Mononuclear cell (primary cell): Measurements from ENCODE around the gene DIAPH3. TPM values are rescaled to one million over a fixed set of nuclear protein-coding genes. Genes with fewer than 3 reads are reported as not detected.

Source experiments
- H3K27me3 ChIP-seq: 2 replicates; pipeline ENCODE4 v1.6.0; 2011; ENCODE audit warnings: low read length, control low read depth; ENCODE audit not compliant: insufficient read depth
- H3K4me1 ChIP-seq: 2 replicates; pipeline ENCODE4 v1.5.1; 2011; ENCODE audit warnings: mild to moderate bottlenecking, low read length, control low read depth; ENCODE audit not compliant: insufficient read depth
- H3K4me3 ChIP-seq: 2 replicates; pipeline ENCODE4 v1.5.1; 2011; ENCODE audit warnings: mild to moderate bottlenecking, low read length, moderate library complexity
- H3K9me3 ChIP-seq: 2 replicates; pipeline ENCODE4 v1.5.1; 2011; ENCODE audit warnings: low read depth, mild to moderate bottlenecking, control low read depth, low read length
- total RNA-seq: library from RNA; depleted of rRNA; stranded (reverse); fragments of >200 nt; gene quantifications from one replicate; pipeline ENCODE4 v1.2.3, GENCODE V29; 2012

Gene DIAPH3
- total RNA-seq, 1 donor: 0.21 TPM

DNA sequence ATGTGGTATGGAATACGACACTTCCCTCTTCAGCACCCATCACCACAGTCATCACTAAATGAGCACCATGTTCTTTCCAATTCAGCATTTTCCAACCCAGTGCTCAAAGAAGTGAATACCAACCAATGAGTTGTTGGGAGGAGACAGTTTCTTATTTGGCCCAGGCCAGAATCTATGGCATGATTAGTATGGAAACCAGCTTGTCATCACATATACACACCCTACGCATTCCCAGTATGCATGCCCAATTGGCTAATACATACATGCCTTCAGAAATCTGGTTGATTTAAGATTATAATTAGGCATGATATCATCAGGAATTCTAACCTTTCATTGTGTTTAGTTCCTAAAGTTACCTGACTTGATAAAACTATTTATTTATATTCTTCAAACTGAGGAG is 430.0 kb downstream of the DIAPH3 start:
- Histone ChIP-seq H3K4me3 (no peak overlapping the region), H3K27me3 (no peaks in the 10 kb centered on the region), H3K9me3 (no peaks in the 10 kb centered on the region), H3K4me1 (no peaks in the 10 kb centered on the region)

GRCh38 chr13:59730026-59730425 is 433.7 kb downstream of the DIAPH3 start:
- H3K4me1 ChIP-seq: no peaks in the 10 kb centered on the region
- no peaks in the 10 kb centered on the region for H3K27me3 ChIP-seq
- H3K9me3 ChIP-seq: no peaks in the 10 kb centered on the region
- no peak overlapping the region for H3K4me3 ChIP-seq

GRCh38 chr13:59728896-59729545 is 434.7 kb downstream of the DIAPH3 start:
- Histone ChIP-seq H3K27me3 (no peaks in the 10 kb centered on the region), H3K4me3 (no peak overlapping the region), H3K4me1 (no peaks in the 10 kb centered on the region), H3K9me3 (no peaks in the 10 kb centered on the region)

- Histone ChIP-seq H3K9me3 (no peaks in the 10 kb centered on the region), H3K27me3 (no peaks in the 10 kb centered on the region), H3K4me3 (no peak overlapping the region), H3K4me1 (peaks cover 6% of the 10 kb centered on the region)
Observed at GRCh38 chr13:59721926-59722910, 441.5 kb downstream of the DIAPH3 start.

DNA sequence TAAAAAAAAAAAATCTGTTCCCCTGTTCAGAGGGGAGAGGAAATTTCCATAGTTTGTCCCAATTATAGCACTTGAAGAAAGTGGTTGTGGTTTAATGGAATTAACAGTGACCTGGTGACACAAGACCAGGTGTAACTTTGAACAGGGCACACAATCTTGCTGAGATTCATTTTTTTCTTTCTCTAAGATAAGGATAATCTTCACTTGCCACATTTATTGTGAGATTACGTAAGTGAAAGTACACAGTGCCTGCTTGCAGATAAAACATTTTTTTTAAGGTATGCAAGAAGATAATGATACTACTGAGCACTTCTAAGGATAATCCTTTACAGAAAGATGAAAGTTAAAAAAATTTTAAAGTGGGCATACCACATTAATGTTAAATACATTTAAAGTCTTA is 448.1 kb downstream of the DIAPH3 start:
- Histone ChIP-seq H3K4me3 (no peak overlapping the region), H3K4me1 (no peaks in the 10 kb centered on the region), H3K27me3 (no peaks in the 10 kb centered on the region), H3K9me3 (no peaks in the 10 kb centered on the region)

GRCh38 chr13:59710996-59711701 is 452.6 kb downstream of the DIAPH3 start:
- H3K4me1 ChIP-seq: no peaks in the 10 kb centered on the region
- H3K9me3 ChIP-seq: no peaks in the 10 kb centered on the region
- H3K4me3 ChIP-seq: no peak overlapping the region
- no peaks in the 10 kb centered on the region for H3K27me3 ChIP-seq

DNA sequence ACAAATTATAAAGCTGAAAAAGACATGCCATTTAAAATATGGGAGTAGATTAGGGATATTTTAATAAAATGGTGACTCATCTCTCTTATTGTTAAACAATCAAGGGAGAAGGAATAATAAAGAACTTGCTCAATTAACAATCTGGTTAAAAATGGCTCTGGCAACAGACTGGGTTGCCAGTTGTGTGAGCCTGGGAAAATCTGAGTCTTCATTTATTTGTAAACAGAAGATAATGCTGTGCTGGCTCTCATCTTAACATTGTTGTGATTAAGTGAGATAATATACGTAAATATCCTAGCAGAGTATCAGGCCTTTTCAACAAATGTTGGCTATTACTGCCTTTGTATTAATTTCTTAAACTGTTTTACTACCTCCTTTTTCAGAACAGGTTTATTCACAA is 453.3 kb downstream of the DIAPH3 start:
- H3K9me3 ChIP-seq: no peaks in the 10 kb centered on the region
- H3K27me3 ChIP-seq: no peaks in the 10 kb centered on the region
- H3K4me3 ChIP-seq: no peak overlapping the region

DNA sequence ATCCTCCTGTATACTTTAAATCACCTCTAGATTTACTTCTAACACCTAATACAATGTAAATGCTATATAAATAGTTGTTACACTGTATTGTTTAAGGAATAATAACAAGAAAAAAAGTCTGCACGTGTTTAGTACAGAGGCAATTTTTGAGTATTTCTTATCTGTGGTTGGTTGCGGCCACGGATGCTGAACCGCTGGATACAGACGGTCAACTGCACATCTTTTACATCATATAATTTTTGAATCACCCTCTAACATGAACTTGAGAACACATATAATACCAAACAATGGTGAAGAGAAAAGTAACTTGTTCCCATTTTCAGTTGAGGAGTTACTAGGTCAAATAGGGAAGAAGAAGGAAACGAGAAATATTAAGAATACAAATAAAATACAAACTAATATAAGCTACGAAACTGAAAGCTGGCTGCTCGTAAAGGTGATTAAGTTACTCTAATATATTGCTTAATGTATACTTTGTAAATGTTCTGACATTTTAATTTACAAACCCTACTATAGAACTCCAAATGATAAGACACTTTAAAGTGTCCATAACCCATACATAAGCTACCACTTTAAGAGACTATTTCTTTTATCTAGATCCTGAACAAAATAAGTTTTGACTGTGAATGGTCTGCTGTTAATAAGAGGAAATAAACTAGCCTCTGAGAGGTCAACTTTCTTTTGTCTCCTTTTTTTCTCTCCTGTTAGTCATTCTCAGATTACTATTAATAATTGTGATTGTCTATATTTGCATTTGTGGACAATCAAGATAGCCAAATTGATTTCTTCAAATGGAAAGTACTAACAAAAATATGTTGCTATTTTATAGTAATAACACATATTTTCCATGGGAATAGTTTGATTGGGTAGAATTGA is 457.4 kb downstream of the DIAPH3 start:
- no peak overlapping the region for H3K4me3 ChIP-seq
- no peaks in the 10 kb centered on the region for H3K9me3 ChIP-seq
- no peaks in the 10 kb centered on the region for H3K27me3 ChIP-seq
- no peaks in the 10 kb centered on the region for H3K4me1 ChIP-seq

More for the DNA sequence above, 453.3 kb downstream of the DIAPH3 start:
- H3K4me1 ChIP-seq: no peaks in the 10 kb centered on the region

DNA sequence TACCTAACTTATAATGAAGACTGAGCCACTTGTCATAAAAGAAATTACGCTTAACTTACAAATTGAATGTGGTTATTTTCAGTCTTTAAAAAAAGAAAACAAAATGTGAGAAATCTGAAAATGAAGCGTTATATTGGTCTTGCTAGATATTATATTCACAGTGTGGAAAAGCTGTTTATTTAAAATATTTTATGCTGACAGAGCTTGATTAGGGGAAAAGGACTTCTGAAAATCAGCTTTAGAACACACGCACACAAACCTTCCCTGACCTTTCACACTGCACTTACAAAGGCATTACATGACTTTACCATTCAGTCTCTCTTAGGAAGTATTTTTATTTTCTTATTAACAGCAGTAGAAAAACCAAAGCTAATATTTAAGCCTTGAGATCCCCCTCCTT is 461.5 kb downstream of the DIAPH3 start:
- Histone ChIP-seq H3K4me1 (no peaks in the 10 kb centered on the region), H3K27me3 (no peaks in the 10 kb centered on the region), H3K4me3 (no peak overlapping the region), H3K9me3 (no peaks in the 10 kb centered on the region)

- H3K27me3 ChIP-seq: no peaks in the 10 kb centered on the region
- no peaks in the 10 kb centered on the region for H3K4me1 ChIP-seq
- no peaks in the 10 kb centered on the region for H3K9me3 ChIP-seq
- no peak overlapping the region for H3K4me3 ChIP-seq
Observed at GRCh38 chr13:59701261-59701660, 462.5 kb downstream of the DIAPH3 start.

DNA sequence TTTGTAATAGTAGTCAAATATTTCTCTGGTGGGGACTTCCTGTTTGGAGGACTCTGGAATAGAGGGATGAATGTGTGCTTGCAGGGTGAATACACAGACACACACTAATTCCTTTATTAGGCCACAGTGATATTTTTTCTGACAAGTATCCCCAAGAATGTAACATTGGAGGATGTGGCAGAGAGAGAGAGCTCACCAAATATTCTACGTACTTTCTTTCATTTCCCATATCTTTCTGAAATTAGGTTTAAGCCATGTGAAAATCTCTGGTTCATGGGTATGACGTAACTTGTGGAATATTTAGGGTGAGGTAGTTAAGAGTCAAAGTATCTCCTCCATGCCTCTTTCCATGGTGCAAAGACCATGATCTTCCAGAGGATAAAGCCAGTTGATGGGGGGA is 463.4 kb downstream of the DIAPH3 start:
- Histone ChIP-seq H3K4me3 (no peak overlapping the region), H3K27me3 (no peaks in the 10 kb centered on the region), H3K4me1 (no peaks in the 10 kb centered on the region)

GRCh38 chr13:59696271-59696670 is 467.5 kb downstream of the DIAPH3 start:
- no peak overlapping the region for H3K4me3 ChIP-seq
- no peaks in the 10 kb centered on the region for H3K9me3 ChIP-seq
- H3K4me1 ChIP-seq: no peaks in the 10 kb centered on the region
- H3K27me3 ChIP-seq: no peaks in the 10 kb centered on the region

More for the DNA sequence above, 463.4 kb downstream of the DIAPH3 start:
- no peaks in the 10 kb centered on the region for H3K9me3 ChIP-seq

DNA sequence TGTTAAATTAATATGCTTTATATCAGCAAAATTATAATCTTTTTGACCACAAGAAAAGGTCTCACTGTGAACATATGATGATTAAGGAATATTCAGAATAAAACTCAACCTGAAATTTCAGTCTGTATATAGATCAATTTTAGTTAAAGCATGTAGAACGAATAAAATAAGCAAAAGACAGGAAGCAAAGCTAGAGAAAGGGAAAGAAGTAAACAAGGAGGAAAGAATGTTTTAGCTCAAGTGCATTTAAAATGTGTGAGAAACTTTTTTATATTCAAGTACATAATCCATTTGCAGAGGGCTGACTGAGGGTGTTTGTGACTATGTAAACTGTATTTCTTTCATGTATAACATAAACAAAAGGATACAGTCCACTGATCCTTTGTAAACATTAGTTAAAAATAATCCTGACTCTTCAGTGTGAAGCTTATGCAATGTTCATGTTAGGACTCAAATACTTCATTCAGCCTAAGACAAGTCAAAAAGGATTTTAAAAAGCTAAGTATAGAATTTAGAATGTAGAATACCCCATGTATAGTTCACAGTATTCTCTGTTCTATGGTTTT is 472.1 kb downstream of the DIAPH3 start:
- H3K27me3 ChIP-seq: no peaks in the 10 kb centered on the region
- H3K9me3 ChIP-seq: no peaks in the 10 kb centered on the region
- no peak overlapping the region for H3K4me3 ChIP-seq
- no peaks in the 10 kb centered on the region for H3K4me1 ChIP-seq

GRCh38 chr13:59690857-59691500 is 472.7 kb downstream of the DIAPH3 start:
- no peaks in the 10 kb centered on the region for H3K9me3 ChIP-seq
- H3K4me3 ChIP-seq: no peak overlapping the region
- no peaks in the 10 kb centered on the region for H3K4me1 ChIP-seq
- H3K27me3 ChIP-seq: no peaks in the 10 kb centered on the region
